ENCODE results near the gene SPEG. TPM values are rescaled to one million over a fixed set of nuclear protein-coding genes. Genes with fewer than 3 reads are reported as not detected.

Gene SPEG
- total RNA-seq, 1 donor from 2014 or later, result 1.8 TPM

GRCh38 chr2:219526320-219527075 lies 91.9 kb downstream of the SPEG start:
- DNase-seq (ENCODE audit: low read depth, low spot score), result no peak

DNA sequence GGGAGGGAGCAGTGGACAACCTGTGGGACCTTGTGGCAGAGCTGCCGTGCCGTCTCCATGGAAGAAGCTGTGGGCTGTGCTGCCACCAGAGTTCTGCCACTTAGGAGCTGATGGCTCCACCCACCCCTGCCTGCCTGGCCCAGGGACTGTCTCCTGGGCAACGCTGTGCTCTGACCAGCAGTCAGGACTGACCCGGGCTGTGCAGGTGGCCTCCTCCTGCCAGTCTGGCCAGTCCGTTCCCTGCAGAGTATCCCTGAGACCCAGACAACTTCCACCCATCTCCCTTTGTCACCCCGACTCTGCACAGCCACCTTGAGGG lies 92.4 kb downstream of the SPEG start:
- no peak for DNase-seq (ENCODE audit: low read depth, low spot score)

- no peak for DNase-seq (ENCODE audit: low read depth, low spot score)
Observed at GRCh38 chr2:219527472-219527871, 92.8 kb downstream of the SPEG start.

GRCh38 chr2:219530048-219530963 lies 95.7 kb downstream of the SPEG start:
- peak; percentile 35 for DNase-seq (ENCODE audit: low read depth, low spot score)

- DNase-seq (ENCODE audit: low read depth, low spot score), result no peak
Observed at GRCh38 chr2:219531639-219532377, 97.2 kb downstream of the SPEG start.

- DNase-seq (ENCODE audit: low read depth, low spot score), result no peak
Observed at GRCh38 chr2:219532378-219532649, 97.7 kb downstream of the SPEG start.

GRCh38 chr2:219533930-219534661 lies 99.5 kb downstream of the SPEG start:
- DNase-seq (ENCODE audit: low read depth, low spot score), result no peak

DNA sequence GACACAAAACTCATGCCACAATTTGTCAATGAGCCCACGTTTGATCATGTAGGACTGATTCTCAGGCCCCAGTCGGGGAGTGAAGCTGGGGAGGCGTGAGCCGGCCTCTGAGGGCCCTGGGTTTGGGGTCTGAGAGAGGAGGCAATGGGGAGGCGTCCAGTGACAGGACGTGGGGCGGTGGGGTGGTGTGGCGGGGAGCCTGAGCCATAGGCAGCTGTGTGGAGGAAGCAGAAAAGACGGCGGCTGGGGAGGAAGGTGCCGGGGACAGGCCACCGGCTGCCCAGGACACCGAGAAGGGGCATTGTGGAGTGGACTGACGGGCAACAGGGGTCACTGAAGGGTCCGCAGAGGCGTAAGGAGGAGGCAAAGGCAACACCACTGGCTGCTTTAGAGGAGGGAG lies 101.8 kb downstream of the SPEG start:
- DNase-seq (ENCODE audit: low read depth, low spot score), result no peak

DNA sequence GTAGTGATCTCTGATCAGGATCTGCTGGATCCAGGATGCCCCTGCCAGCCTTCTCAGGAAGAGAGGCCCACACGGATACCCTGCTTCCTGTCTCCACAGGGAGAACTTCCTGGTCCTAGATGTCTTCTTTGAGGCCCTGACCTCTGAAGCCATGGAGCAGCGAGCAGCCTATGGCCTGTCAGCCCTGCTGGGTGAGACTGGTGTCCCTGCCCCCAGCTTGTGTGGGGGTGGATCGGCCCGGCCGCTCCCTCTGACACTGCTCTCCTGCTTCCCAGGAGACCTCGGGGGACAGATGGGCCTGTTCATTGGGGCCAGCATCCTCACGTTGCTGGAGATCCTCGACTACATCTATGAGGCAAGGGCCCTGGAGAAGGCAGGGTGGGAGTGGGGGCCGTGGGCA lies 102.3 kb downstream of the SPEG start:
- no peak for DNase-seq (ENCODE audit: low read depth, low spot score)

DNA sequence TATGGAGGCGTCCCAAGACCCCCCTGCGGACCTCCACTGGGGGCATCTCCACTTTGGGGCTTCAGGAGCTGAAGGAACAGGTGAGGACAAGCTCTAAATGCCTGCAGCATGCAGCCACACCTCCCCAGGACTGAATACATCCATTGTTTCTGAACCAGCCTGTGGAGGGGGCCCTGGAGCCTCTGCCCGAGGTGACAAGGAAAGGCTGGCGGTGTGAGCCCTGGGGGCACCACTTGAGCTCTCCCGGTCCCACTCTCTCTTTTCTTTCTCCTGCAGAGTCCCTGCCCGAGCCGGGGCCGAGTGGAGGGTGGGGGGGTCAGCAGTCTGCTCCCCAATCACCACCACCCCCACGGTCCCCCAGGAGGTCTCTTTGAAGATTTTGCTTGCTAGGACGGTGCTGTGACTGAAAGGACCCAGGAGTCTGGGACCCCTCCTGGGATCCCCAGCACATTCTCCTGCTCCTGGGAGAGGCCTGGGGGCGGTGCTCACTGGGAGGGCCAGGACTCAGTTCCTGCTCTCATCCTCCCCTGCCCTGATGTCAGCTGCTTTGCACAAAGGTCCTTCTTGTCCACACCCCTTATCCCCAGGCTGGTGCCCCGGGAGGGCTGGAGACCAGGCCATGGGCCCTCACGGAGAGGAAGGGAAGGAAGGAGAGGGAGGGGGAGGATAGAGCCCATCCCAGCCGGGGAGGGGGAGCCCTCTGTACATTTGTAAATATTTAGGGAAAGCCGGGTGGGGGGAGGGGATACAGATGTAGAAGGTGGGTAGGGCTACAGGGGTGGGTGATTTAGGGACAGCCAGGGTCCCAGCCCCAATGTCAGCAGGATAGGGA lies 103.2 kb downstream of the SPEG start:
- no peak for DNase-seq (ENCODE audit: low read depth, low spot score)

- DNase-seq (ENCODE audit: low read depth, low spot score), result no peak
Observed at GRCh38 chr2:219538504-219538951, 103.9 kb downstream of the SPEG start.

GRCh38 chr2:219538956-219539788 lies 104.5 kb downstream of the SPEG start:
- no peak for DNase-seq (ENCODE audit: low read depth, low spot score)

DNA sequence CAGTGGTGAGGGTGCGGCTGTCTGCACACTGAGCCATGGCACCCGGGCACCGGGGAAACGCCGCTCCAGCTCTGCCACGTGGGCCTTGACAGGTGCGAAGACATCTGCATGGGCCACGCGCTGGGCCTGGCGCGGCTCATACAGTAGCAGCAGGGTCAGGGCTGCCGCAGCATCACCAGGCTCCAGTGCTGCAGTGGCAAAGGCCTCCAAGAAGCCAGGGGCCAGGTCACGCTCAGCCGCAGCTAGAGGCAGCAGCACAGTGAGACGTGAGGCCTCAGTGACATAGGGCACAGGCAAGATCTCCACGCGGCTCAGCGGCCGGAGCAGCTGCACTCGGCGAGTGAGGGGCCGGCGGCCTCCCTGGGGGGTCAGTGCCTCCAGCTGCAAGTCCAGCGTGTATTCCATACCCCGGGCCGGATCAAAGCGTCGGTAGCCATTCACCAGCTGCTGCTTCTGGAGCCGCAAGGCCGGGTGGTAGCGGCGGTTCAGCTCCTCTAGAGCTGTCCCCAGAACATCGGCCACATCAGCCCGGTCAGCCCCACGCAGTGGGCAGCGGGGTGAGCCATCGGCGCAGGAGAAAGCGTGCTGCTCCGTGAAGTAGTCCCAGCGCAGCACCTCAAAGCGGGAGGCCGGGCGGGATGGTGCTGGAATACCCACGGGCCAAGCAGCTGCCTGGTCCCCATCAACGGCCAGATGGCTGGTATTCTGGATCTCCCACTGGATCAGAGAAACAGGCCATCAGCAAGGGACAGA lies 105.5 kb downstream of the SPEG start:
- no peak for DNase-seq (ENCODE audit: low read depth, low spot score)

DNA sequence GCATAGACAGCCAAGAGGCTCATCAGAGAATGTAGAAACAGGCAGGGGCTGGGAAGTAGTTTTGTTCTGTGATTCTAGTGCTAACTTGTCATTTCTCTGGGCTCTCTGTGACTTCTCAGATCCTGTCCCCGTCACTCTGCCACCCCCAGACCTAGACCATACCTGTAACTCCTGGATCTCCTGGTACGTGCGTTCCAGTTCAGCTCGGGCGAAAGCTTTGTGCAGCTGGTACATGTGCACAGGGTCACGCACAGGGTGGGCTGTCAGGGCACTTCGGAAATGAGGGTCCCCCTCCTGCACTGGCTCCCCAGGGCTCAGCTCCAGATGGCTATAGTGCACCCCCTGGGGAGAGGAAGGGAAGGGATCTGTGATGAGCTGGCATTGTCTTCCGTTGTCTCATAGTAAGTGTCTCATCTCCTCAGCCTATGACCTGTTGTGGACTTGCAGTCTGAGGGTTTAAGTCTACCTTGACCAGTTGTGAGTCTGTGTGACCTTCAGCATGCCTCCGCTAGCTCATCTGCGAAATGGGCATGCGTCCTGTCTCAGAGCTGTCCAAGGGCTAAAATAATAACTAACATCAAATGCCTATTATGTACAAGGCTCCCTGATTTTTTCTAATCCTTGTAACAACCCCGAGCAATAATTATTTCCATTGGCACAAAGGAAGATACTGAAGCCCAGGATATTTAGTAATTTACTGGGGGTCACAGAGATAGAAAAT lies 106.3 kb downstream of the SPEG start:
- DNase-seq (ENCODE audit: low read depth, low spot score), result no peak

DNA sequence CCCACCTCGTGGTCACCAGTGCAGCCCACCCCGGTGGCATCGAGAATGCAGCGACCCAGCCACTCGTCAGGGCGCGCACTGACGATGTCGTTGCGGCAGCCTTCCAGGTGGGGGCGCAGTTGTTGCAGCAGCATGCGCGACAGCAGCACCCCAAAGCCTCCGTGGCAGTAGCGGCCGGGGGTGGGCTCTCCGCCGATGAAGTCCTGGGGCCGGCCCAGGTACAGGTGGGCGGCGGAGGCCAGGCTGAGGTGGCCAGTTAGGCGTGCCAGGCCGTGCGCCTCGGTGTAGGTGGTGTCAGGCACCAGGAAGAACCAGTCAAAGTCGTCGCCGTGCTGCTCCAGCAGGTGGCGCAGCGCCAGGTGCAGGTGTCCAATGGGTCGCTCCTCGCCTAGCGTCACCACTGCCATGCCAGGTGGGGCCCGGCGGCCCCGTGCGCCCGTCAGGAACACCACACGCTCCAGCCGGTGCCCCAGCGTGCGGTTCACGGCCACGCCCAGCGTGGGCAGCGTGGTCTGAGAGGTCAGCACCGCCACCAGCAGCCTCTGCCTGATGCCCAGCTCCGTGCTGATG lies 107.1 kb downstream of the SPEG start:
- DNase-seq (ENCODE audit: low read depth, low spot score), result no peak

DNA sequence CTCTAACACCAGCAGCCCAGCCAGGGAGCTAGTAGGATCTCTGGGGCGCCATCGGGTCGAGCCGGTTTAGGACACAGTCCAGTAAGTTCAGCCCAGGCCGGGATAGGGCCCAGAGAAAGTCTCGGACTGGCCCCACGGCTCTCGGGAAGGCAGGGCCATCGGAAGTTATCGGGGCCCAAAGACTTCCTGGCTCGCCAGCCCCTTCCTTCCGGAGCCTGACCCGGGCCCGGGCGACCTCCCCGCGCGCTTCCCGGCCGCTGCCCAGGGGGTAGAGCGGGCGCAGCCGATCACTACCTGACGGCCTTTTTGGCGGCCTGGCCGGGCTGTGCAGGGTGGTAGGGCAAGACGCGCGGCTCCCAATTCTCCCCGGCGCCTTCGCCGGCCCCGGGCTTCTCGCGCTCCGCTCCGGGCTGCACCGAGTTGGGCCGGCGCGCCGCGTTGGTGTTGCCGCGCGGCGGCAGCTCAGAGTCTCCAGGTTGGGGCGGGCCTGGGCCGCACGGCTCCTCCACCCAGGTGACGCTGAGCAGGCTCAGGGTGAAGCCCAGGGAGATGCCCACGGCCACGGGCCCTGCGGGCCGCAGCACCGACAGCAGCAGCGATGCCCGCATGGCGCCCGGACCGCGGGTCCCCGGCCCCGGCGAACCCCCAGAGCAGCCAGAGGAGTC lies 108.4 kb downstream of the SPEG start:
- no peak for DNase-seq (ENCODE audit: low read depth, low spot score)

DNA sequence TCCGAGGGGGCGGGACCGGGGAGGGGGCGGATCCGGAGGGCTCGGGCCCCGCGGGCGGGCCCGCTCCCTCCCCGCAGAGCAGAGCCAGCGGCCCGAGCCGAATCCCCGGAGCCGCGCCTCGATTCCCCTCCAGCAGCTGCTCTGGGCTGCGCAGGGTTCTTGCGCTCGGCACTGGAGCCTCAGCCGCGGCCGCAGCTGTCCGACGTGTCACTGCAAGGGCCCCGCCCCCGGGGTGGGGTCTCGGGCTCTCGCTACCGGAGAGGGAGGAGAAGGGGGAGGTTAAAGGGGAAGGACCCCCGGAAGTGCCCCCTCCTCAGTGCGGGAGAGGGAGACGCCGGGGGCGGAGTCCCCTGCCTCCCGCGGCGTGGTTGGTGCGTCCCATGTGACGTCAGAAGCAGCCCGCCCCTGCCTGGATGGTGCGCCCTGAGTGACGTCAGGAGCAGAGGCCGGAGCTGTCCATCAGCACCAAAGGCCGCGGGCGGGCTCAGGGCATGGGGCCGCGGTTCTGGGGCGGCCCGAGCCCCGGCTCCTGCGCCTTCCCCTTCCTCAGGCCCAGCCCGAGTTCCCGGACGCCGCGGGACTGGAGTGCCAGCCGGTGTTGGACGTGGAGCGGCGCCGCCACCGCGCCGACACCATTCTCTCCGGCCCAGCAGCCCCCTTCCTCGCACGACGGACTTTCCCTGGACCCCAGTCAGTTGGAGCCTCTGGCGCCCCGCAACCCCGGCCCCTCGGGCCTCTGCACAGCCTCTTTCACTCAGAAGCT lies 109.1 kb downstream of the SPEG start, which contains the start of the genes CHPF and TMEM198:
Gene CHPF (minus strand): TSS at position 214 of the 763 bp plus-strand sequence. CDS start 271 bp downstream, outside the sequence.
Gene TMEM198 (plus strand): TSS at position 433 of the 763 bp plus-strand sequence. CDS start 700 bp downstream, outside the sequence.
- DNase-seq (ENCODE audit: low read depth, low spot score), result peak; percentile 56

Data from pulmonary artery endothelial cell (primary cell).